HUES6 (cell line): ENCODE measurements around the gene GTF2I.
"Not testable (repeated sequence)": the region's sequence is repeated elsewhere in the genome, so short reads cannot be mapped to it uniquely, and the experiment has no call there.

Source experiments
- H3K27ac ChIP-seq: 2 replicates; pipeline ENCODE4 v1.7.0; 2013; ENCODE audit warnings: low read depth, mild to moderate bottlenecking, low read length, inconsistent platforms
- H3K27me3 ChIP-seq: 2 replicates; pipeline ENCODE4 v1.6.1; 2013; ENCODE audit warnings: low read length; ENCODE audit not compliant: control insufficient read depth, insufficient read depth
- H3K36me3 ChIP-seq: 2 replicates; pipeline ENCODE4 v1.6.1; 2013; ENCODE audit warnings: low read length; ENCODE audit not compliant: control insufficient read depth, insufficient read depth
- H3K4me1 ChIP-seq: 2 replicates; pipeline ENCODE4 v1.6.1; 2013; ENCODE audit warnings: low read length; ENCODE audit not compliant: control insufficient read depth, insufficient read depth
- H3K4me3 ChIP-seq: 2 replicates; pipeline ENCODE4 v1.5.1; 2013; ENCODE audit warnings: low read depth, low read length
- H3K9ac ChIP-seq: one replicate; pipeline ENCODE4 v1.6.1; 2013; ENCODE audit warnings: mild to moderate bottlenecking, low read length
- H3K9me3 ChIP-seq: 2 replicates; pipeline ENCODE4 v1.6.1; 2013; ENCODE audit warnings: low read depth, low read length; ENCODE audit not compliant: control insufficient read depth, insufficient read depth

GTF2I gene

DNA sequence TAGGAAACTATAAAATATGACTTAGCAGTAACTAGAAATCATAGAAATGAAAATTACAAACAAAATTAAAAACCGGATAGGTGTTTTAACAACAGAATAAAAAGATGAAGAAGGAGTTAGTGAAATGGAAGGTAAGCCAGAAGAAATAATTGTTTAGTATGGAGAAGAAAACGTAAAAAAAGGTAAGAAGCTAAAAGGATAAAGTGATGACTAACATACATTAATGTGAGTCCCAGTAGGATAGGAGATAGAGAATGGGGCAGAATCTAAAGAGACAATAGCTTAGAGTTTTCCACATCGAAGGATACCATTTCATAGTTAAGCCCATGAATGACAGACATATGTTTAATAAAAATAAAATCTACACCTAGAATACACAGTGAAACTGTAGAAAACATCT is 25.3 kb downstream of the GTF2I start:
- no peak overlapping the region for H3K9ac ChIP-seq
- H3K4me1 ChIP-seq, result no peaks in the 10 kb centered on the region
- H3K9me3 ChIP-seq, result 0 out of 2 replicates have a peak, but pooled peaks cover 3% of the 10 kb centered on the region
- no peak overlapping the region for H3K4me3 ChIP-seq
- H3K27ac ChIP-seq, result no peak overlapping the region
- H3K27me3 ChIP-seq, result no peaks in the 10 kb centered on the region
- peaks cover 16% of the 10 kb centered on the region for H3K36me3 ChIP-seq

DNA sequence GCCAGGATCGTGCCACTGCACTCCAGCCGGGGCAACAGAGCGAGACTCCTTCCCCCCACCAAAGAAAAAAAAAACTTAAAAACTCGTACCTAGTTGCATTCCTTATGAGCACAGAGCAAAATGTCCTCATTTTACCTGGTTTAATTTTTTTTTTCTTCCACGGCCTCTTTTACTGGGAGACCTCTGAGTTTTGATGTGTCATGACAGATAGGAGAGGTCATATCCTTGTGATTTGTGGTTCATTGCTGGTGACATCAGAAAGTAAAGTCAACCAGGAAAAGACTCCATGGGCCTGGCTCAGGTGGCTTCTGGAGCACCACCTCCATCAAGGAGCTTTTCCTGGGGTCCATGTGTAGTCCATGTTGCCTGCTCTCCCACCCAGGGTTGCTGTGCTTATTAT is 26.3 kb downstream of the GTF2I start:
- 0 out of 2 replicates have a peak, but pooled peaks cover 3% of the 10 kb centered on the region for H3K9me3 ChIP-seq
- no peak overlapping the region for H3K9ac ChIP-seq
- H3K36me3 ChIP-seq, result peaks cover 20% of the 10 kb centered on the region
- H3K4me1 ChIP-seq, result no peaks in the 10 kb centered on the region
- H3K27me3 ChIP-seq, result no peaks in the 10 kb centered on the region
- no peak overlapping the region for H3K4me3 ChIP-seq
- H3K27ac ChIP-seq, result no peak overlapping the region

DNA sequence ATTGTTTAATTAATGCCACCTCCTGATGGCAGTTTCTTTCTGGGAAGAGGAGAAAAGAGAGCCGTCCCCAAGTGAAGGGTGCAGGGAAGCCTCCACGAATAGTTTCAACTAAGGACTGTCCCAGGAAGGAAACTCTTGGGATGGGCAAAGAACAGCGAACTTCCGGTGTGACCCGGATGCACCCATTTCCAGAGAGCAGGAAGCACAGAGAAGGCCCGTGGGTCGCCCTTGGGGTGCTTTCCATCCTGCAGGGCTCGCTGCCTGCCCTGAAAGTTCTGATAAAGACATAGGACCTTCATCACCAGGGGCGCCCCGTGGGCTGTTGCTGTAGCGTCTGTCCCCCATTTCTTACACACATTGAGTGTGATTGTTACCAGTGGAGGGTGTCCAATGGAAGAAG is 27.0 kb downstream of the GTF2I start:
- Histone ChIP-seq H3K27me3 (no peaks in the 10 kb centered on the region), H3K36me3 (peaks cover 23% of the 10 kb centered on the region), H3K27ac (no peak overlapping the region), H3K4me1 (no peaks in the 10 kb centered on the region), H3K9me3 (0 out of 2 replicates have a peak, but pooled peaks cover 3% of the 10 kb centered on the region), H3K4me3 (no peak overlapping the region), H3K9ac (no peak overlapping the region)

DNA sequence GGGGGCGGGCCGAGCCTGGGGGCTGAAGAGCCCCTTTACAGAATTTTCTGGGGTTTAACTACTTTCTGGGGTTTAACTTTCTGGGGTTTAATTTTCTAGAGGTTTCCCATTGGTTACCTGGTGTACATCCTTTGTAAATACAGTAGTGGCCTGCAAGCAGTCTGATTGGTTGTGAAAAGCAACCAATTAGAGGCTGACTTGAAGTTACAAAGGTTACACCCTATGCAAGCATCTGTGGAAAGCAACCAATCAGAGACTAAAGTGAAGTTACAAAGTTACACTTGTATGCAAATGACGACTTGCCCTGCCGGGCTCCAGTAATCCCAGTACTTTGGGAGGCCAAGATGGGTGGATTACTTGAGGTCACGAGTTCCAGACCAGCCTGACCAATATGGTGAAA is 27.4 kb downstream of the GTF2I start:
- H3K4me1 ChIP-seq, result no peaks in the 10 kb centered on the region
- no peaks in the 10 kb centered on the region for H3K27me3 ChIP-seq
- H3K4me3 ChIP-seq, result no peak overlapping the region
- 0 out of 2 replicates have a peak, but pooled peaks cover 3% of the 10 kb centered on the region for H3K9me3 ChIP-seq
- H3K36me3 ChIP-seq, result peaks cover 26% of the 10 kb centered on the region
- H3K27ac ChIP-seq, result no peak overlapping the region
- H3K9ac ChIP-seq, result no peak overlapping the region

DNA sequence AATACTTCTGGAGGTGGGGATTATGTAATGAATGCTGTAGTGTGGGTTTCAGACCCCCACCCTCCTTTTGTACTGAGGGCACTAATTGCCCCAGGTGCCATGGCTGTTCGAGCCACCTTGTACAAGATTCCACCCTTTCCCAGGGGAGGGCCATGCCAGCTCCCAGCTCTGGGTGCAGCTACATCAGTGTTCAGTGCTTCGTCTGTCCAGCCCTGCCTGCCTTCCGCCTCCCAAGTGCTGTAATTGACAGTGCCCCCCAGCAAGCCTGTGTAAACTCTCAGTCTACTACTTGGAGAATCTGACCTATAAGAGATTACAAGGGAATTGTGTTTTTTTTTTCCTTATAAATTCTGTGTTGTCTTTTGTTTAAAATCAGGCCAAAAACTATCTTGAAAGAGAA is 33.0 kb downstream of the GTF2I start:
- Histone ChIP-seq H3K27ac (no peak overlapping the region), H3K36me3 (peaks cover 71% of the 10 kb centered on the region), H3K4me3 (no peak overlapping the region)

DNA sequence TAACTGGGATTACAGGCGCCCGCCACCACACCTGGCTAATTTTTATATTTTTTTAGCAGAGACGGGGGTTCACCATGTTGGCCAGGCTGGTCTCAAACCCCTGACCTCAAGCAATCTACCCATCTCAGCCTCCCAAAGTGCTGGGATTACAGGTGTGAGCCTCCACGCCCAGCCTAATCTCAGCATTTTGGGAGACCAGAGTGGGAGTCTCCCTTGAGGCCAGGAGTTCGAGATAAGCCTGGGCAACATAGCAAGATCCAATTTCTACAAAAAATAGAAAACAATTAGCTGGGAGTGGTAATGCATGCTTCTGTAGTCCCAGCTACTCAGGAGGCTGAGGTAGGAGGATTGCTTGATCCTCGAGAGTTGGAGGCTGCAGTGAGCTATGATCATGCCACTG is 46.9 kb downstream of the GTF2I start:
- H3K4me3 ChIP-seq, H3K4me1 ChIP-seq, H3K27ac ChIP-seq, H3K27me3 ChIP-seq, H3K9ac ChIP-seq, H3K9me3 ChIP-seq: not testable (repeated sequence)
- peaks cover 95% of the 10 kb centered on the region for H3K36me3 ChIP-seq

More for the DNA sequence above, 33.0 kb downstream of the GTF2I start:
- peaks cover 9% of the 10 kb centered on the region; the same call in 1 of the 2 replicates for H3K9me3 ChIP-seq
- H3K9ac ChIP-seq, result no peak overlapping the region
- H3K27me3 ChIP-seq, result no peaks in the 10 kb centered on the region
- H3K4me1 ChIP-seq, result no peaks in the 10 kb centered on the region

DNA sequence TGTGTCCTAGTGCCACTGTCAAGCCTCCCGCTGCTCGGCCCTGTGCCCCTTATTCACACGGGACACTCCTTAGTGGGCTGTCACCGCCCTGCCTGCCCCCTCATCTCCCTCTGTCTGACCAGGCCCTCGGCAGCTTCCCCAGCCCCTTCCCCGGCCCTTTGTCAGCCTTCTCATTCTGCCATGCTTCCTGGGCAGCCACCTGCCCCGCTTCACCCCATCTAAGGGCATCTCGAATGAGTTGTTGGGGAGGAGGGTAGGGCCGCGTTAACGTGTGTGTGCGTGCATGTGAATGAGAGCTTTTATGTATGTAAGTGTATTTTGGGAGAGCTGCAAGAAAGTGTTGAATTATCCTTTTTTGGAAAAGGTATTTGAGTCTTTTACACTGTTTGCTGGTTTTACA is 49.7 kb downstream of the GTF2I start:
- no peak overlapping the region for H3K4me3 ChIP-seq
- peaks cover 98% of the 10 kb centered on the region for H3K36me3 ChIP-seq

DNA sequence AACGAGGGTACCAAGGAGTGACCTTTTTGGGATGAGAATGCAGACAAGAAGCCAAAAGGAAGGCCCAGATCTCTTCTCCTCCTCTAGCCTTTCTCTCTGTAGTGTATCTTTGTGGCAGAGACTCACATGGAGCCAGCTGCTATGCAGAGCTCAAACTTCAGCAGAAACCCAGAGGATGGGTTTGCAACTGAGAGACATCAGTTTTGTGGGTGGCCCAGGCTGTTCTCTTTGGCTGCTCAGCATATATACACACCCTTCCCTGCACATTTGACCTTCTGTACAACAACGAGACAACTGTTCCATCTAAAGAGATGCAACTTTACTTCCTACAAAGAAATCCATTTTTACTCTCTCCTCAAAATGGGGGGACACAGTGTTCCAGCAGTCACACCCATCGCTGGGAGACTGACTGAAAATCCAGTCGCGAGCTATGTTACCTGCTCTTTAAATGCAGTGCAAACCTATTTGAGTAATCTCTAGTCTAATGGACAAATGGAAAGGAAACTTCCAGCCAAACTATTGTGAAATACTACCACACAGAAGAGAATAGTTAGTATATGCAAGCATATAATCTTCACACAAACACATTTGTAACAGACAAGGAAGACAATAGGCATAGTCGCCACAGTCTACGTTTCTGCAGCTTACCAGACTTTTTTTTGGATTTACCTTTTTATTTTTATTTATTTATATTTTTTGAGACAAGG is 51.2 kb downstream of the GTF2I start:
- H3K9ac ChIP-seq, result no peak overlapping the region
- H3K27me3 ChIP-seq, result no peaks in the 10 kb centered on the region
- H3K4me1 ChIP-seq, result no peaks in the 10 kb centered on the region
- H3K36me3 ChIP-seq, result peaks cover 99% of the 10 kb centered on the region
- H3K27ac ChIP-seq, result no peak overlapping the region
- no peak overlapping the region for H3K4me3 ChIP-seq
- H3K9me3 ChIP-seq, result no peaks in the 10 kb centered on the region; the same call in 1 of the 2 replicates

More for the DNA sequence above, 49.7 kb downstream of the GTF2I start:
- Histone ChIP-seq H3K4me1 (no peaks in the 10 kb centered on the region), H3K27me3 (no peaks in the 10 kb centered on the region), H3K27ac (no peak overlapping the region; the same call in 1 of the 2 replicates), H3K9ac (no peak overlapping the region), H3K9me3 (no peaks in the 10 kb centered on the region)

DNA sequence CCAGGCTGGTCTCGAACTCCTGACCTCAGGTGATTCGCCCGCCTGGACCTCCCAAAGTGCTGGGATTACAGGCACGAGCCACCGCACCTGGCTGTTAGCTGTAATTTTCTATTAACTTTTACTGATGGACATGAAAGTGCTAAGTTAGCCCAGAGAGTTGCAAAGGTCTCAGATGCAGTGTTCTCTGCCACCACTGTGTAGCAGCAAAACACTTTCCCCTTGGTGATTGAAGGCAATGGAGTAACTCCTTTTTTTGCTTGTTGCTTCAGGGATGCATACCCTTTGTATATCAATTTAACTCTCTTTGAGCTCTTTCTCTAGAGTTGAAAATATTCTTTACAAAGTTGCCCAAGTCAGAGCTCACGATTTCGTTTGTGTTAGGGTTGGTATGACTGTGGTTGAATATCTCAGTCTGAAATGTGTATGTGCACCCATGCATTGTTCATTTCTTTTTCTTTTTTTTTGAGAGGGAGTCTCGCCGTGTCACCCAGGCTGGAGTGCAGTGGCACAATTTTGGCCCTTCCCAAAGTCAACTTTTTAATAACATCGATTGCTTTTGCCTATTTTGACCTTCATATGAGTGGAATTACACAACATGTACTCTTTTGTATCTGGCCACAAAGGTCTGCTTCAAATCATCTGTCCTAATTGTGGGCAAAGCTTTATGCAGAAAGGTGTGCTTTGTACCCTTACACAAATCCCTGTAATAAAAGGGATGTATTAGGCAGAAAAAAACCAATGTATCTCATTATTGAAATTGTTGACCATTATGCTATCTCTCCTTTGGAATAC is 52.6 kb downstream of the GTF2I start:
- Histone ChIP-seq H3K9ac (no peak overlapping the region), H3K36me3 (peaks cover 100% of the 10 kb centered on the region), H3K4me1 (no peaks in the 10 kb centered on the region), H3K4me3 (no peak overlapping the region), H3K27ac (no peak overlapping the region), H3K27me3 (no peaks in the 10 kb centered on the region), H3K9me3 (no peaks in the 10 kb centered on the region; the same call in 1 of the 2 replicates)

DNA sequence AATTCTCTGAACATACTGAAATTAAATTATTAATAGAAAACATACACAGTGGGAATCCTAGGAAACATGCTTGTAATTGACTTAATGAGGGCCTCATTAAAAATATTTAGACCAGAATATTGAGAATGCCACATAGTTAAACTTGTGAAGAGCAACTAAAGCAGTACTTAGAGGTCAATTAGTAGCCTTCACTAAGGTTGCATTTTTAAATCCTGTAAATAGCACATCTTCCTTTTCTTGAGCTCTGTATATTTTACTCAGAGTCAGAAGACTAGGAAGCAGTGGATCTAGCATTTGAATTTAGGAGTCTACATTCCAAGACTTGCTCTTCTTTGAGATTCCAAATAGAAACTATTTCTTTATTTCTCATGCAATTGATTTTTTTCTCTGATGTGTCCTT is 56.0 kb downstream of the GTF2I start:
- H3K27ac ChIP-seq, result no peak overlapping the region
- H3K36me3 ChIP-seq, result peaks cover 99% of the 10 kb centered on the region
- no peak overlapping the region for H3K9ac ChIP-seq
- H3K9me3 ChIP-seq, result no peaks in the 10 kb centered on the region; the same call in 1 of the 2 replicates
- H3K4me1 ChIP-seq, result no peaks in the 10 kb centered on the region
- H3K4me3 ChIP-seq, result no peak overlapping the region
- H3K27me3 ChIP-seq, result no peaks in the 10 kb centered on the region

DNA sequence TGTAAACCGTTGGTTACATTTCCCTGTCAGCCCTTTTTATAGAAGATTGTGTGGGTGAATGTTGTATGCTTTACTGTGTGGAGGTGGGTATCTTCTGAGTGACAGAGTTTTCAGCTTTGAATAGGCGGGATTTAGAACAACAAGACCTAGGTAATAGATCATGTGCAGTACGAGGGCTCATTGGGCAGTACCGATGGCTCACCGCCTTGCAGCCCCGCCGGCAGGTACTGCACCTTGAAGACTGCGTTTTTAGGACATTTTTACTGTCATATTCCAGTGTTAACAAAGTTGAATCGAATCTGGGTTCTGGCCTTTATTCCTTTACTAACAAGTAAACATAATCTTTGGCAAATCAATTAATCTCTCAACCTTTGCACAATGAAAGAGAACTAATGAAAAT is 60.4 kb downstream of the GTF2I start:
- Histone ChIP-seq H3K9ac (no peak overlapping the region), H3K4me3 (no peak overlapping the region), H3K36me3 (peaks cover 86% of the 10 kb centered on the region), H3K27ac (no peak overlapping the region), H3K4me1 (no peaks in the 10 kb centered on the region), H3K27me3 (no peaks in the 10 kb centered on the region), H3K9me3 (no peaks in the 10 kb centered on the region)
